Epithelial cell of proximal tubule (primary cell): ENCODE results near the gene RPL41. TPM values are rescaled to one million over a fixed set of nuclear protein-coding genes. Genes with fewer than 3 reads are reported as not detected.
A peak's percentile ranks its signal among the peaks of the same experiment; 100 is the strongest.

Experiments used
- DNase-seq: peaks from one replicate; pipeline ENCODE4 v3.0.0-alpha.2; 2011; ENCODE audit warnings: low read depth
- H3K4me3 ChIP-seq: 2 replicates; pipeline ENCODE4 v1.5.1; 2011; ENCODE audit warnings: low read depth, mild to moderate bottlenecking, low read length
- total RNA-seq: library from RNA; depleted of rRNA; stranded (reverse); fragments of >200 nt; gene quantifications from 2 replicates; pipeline ENCODE4 v1.2.3, GENCODE V29; 2015
- TF ChIP-seq, protein P1 (sequence below): conservative IDR thresholded peaks from 2 replicates; pipeline ENCODE4 v1.5.1; 2012; ENCODE audit warnings: low read depth, mild to moderate bottlenecking, low read length

The RPL41 gene
- total RNA-seq, 1 donor from 2014 or later, result 5,792 TPM

DNA sequence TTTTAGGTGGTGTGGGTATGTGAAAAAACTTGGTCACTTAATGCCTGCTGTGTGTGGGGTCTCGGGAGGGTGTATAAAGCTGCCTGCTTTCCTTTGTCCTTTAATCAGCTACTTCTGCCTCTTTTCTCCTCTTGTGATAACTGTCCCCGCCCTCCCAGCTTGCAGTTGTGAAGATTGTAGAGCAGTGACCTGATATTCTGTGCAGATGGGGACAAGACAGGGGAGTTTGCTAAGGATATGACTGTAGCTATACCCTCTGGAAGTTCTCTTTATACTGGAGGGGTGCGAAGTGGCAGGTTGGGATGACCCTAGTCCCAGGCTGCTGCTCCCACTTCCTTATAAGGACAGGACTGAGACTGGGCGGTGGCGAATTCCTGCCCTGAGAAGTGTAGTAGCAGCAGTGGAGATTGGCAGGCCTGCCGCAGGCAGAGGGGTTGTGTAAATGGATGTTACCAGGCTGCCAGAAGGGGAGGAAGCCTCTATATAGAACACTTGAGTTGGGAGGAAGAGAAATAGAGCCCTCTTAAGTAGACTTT is 42.6 kb downstream of the RPL41 start:
- DNase-seq, result peak; percentile 10
- H3K4me3 ChIP-seq, result peak overlapping the region; percentile 92
- TF ChIP-seq, protein P1, sequence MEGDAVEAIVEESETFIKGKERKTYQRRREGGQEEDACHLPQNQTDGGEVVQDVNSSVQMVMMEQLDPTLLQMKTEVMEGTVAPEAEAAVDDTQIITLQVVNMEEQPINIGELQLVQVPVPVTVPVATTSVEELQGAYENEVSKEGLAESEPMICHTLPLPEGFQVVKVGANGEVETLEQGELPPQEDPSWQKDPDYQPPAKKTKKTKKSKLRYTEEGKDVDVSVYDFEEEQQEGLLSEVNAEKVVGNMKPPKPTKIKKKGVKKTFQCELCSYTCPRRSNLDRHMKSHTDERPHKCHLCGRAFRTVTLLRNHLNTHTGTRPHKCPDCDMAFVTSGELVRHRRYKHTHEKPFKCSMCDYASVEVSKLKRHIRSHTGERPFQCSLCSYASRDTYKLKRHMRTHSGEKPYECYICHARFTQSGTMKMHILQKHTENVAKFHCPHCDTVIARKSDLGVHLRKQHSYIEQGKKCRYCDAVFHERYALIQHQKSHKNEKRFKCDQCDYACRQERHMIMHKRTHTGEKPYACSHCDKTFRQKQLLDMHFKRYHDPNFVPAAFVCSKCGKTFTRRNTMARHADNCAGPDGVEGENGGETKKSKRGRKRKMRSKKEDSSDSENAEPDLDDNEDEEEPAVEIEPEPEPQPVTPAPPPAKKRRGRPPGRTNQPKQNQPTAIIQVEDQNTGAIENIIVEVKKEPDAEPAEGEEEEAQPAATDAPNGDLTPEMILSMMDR, result no peak

DNA sequence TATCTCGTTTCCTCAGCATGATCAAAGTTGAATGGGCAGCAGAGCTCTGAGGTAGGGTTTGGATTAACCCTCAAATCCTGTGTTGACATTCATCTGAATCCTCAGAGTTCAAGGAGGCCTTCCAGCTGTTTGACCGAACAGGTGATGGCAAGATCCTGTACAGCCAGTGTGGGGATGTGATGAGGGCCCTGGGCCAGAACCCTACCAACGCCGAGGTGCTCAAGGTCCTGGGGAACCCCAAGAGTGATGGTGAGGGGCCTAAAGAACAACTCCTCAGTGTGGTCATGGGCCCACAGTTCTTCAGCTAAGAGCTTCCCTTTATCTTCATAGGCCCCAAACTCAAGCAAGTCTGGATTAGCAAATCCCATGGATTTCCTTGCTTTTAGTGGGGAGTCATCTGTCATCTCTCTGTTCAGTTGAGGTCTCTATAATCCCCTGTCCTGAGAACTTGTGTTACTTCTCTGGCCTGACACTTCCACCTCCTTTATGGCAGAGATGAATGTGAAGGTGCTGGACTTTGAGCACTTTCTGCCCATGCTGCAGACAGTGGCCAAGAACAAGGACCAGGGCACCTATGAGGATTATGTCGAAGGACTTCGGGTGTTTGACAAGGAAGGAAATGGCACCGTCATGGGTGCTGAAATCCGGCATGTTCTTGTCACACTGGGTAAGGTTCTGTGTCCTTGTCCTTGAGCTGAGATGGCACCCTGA is 43.2 kb downstream of the RPL41 start:
- DNase-seq, result no peak
- TF ChIP-seq, protein P1, result no peak
- H3K4me3 ChIP-seq, result peak overlapping the region; percentile 92

DNA sequence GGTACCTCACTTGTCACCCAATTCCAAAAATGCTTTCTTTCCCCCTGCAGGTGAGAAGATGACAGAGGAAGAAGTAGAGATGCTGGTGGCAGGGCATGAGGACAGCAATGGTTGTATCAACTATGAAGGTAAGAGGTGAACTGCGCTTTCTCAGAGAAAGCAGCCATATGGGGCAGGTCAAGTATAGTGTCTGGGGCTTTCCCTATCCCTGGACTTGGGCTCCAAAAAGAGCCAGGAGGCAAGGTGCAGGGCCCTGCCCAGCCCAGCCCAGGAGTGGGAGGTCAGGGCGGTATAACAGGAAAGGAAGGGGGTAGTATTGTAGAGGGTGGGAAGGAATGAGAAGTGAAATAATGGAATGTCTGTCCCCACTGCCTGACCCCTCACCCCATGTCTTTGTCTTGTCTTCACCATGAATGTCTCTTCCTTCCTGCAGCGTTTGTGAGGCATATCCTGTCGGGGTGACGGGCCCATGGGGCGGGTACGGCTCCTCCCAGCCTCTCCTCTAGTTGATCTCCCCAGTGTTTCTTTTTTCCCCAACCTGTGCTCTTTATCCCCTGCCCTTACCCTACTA is 43.8 kb downstream of the RPL41 start:
- TF ChIP-seq, protein P1, result no peak
- no peak for DNase-seq
- peak overlapping the region; percentile 92 for H3K4me3 ChIP-seq

DNA sequence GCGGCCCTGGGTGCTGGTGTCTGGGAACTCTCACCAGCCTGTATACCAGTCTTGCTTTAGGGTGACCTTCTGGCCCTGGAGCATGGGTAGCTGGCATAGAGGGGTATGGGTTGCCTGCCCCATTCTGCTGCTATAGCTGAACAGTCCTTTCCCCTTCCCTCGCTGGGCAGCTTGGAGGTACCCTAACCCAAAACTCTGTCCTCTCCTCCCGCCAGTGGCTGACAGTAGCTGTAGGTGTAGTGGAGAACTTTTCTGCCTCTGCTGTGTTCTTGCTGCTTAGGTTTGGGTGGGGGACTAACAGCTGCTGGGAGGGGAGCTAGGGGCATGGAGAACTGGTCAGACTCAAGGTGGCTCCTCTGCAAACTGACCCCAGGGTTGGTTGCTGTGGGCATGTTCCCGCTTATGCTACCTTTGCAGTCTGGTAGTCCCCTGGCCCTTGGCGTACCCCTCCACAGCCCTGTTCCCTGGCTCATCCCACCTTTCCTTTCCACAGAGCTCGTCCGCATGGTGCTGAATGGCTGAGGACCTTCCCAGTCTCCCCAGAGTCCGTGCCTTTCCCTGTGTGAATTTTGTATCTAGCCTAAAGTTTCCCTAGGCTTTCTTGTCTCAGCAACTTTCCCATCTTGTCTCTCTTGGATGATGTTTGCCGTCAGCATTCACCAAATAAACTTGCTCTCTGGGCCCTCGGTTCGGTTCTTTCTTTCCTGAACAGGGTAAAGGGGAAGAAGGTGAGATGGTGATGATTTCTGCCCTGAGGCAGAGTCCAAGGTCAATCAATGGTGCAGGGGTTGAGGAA is 44.7 kb downstream of the RPL41 start:
- TF ChIP-seq, protein P1, result no peak
- no peak for DNase-seq
- peak overlapping the region; percentile 92 for H3K4me3 ChIP-seq

DNA sequence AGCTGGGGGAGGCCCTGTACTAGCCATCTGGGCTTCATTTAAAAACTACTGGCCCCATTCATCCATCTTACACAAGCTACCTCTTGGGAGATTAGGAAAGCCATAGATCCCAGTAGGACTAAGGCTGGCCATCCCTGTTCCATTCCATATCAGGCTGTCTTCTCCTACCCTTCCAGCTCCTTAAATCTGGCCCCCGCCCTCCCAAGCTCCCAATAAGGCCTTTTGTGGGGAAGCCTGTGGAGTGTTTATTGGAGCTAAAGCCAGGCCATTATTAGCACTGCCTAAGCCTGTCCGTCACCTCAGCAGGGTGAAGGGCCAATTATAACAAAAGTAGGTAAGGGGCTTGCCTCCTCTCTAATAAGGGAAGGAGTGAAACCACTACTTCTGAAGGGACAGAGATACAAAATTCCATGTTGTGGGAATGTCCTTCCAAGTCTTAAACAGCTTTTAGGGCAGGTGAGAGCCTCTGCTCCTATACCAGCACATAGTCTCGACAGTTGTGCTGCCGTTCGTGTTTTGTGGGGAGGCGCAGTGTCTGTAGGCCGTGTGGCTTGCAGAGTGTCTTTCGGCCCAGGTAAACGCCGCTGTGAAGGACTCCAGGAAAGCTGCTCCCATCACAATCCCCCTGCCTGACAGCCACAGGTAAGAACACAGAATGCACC is 45.4 kb downstream of the RPL41 start:
- H3K4me3 ChIP-seq, result no peak overlapping the region
- TF ChIP-seq, protein P1, result no peak
- no peak for DNase-seq

DNA sequence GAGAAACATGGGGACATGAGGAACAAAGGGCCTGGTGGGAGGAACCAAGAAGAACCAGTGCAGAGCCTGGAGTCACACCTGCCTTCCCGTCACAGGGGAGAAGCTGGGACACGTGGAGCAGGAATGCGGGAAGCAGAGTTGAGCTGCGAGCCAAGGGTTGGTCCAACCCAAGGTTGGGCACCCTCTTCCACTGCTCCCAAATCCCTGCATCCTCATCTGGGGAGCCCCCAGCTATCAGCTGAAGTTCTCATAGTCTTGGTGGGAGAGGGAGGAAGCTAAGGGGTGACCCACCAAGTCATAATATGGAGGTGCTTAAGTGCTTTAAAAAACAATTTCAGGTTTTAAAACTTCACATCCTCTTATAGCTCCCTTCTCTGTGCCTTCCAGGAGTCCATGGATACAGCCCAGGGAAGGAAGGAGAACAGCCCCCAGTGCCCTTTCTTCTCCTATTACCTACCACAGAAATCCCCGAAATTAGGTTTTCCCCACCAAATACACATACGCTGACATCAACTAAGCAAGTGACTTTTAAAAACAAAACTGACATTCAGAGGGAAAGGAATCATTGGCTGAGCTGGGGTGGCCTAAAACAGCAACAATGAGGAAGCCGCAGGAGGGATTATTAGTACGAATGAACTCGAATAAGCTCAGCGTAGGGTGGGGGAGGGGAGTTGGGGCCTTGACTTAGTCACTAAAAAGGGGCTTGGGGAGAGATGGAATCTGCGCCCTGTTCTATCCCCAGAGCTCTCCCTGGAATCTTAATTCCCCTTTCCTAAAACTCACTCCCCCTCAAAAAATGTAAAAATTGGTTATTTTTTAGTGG is 46.2 kb downstream of the RPL41 start:
- DNase-seq, result no peak
- no peak overlapping the region for H3K4me3 ChIP-seq
- TF ChIP-seq, protein P1, result no peak
